MCF 10A (cell line): Measurements from ENCODE around the gene UBA1. TPM values are rescaled to one million over a fixed set of nuclear protein-coding genes. Genes with fewer than 3 reads are reported as not detected.

Source experiments
- BruUV-seq: library from RNA; stranded (reverse); fragments of 400-500 nt; replicated peaks from 2 replicates; lab custom pipeline; 2021; lab: Mats Ljungman, UMichigan
- CTCF ChIA-PET: fragments of 300-600 bp; sonication (Branson Sonifier 250); formaldehyde crosslinking; extraction: SDS; loops from one replicate; lab custom pipeline; 2021; ENCODE audit warnings: antibody characterized with exemption, inconsistent platforms; lab: Yijun Ruan, JAX
- POLR2A ChIA-PET: fragments of 300-600, 350-650 bp; sonication (Branson Sonifier 250); formaldehyde crosslinking; extraction: SDS; loops from one replicate; lab custom pipeline; 2020; ENCODE audit warnings: antibody characterized with exemption, inconsistent platforms; lab: Yijun Ruan, JAX
- DNase-seq: peaks from one replicate; pipeline ENCODE4 v3.0.0-alpha.2; 2018; ENCODE audit not compliant: unreplicated experiment
- H3K27ac Mint-ChIP-seq: one replicate; pipeline ENCODE4 v1.8.0; 2022; ENCODE audit warnings: mild to moderate bottlenecking, low read depth, mixed read lengths; ENCODE audit not compliant: unreplicated experiment
- H3K27me3 Mint-ChIP-seq: one replicate; pipeline ENCODE4 v1.8.0; 2022; ENCODE audit warnings: mixed read lengths; ENCODE audit not compliant: insufficient read depth, unreplicated experiment
- H3K36me3 Mint-ChIP-seq: one replicate; pipeline ENCODE4 v1.8.0; 2022; ENCODE audit warnings: mild to moderate bottlenecking, moderate library complexity, mixed read lengths; ENCODE audit not compliant: insufficient read depth, unreplicated experiment
- H3K4me1 Mint-ChIP-seq: one replicate; pipeline ENCODE4 v1.8.0; 2022; ENCODE audit warnings: mixed read lengths; ENCODE audit not compliant: insufficient read depth, unreplicated experiment
- H3K4me3 Mint-ChIP-seq: one replicate; pipeline ENCODE4 v1.8.0; 2022; ENCODE audit warnings: mild to moderate bottlenecking, moderate library complexity, mixed read lengths; ENCODE audit not compliant: unreplicated experiment
- H3K9me3 Mint-ChIP-seq: one replicate; pipeline ENCODE4 v1.8.0; 2022; ENCODE audit warnings: mixed read lengths; ENCODE audit not compliant: unreplicated experiment
- intact Hi-C: fragments of 100-400 bp; cut with micrococcal nuclease; formaldehyde crosslinking; loops from 2 replicates; pipeline ENCODE4 v1.14.1; 2022
- total RNA-seq: library from RNA; stranded (reverse); gene quantifications from 2 replicates; pipeline ENCODE4 v1.2.3, GENCODE V29; 2022
- TF ChIP-seq, protein P1 (sequence below): fragments of 200-600 bp; IDR thresholded peaks from one replicate; pipeline ENCODE4 v1.8.0; 2022; ENCODE audit warnings: antibody characterized with exemption, mild to moderate bottlenecking; ENCODE audit not compliant: unreplicated experiment

UBA1 gene
- total RNA-seq, 1 experiment from 2014 or later = 248 TPM

DNA sequence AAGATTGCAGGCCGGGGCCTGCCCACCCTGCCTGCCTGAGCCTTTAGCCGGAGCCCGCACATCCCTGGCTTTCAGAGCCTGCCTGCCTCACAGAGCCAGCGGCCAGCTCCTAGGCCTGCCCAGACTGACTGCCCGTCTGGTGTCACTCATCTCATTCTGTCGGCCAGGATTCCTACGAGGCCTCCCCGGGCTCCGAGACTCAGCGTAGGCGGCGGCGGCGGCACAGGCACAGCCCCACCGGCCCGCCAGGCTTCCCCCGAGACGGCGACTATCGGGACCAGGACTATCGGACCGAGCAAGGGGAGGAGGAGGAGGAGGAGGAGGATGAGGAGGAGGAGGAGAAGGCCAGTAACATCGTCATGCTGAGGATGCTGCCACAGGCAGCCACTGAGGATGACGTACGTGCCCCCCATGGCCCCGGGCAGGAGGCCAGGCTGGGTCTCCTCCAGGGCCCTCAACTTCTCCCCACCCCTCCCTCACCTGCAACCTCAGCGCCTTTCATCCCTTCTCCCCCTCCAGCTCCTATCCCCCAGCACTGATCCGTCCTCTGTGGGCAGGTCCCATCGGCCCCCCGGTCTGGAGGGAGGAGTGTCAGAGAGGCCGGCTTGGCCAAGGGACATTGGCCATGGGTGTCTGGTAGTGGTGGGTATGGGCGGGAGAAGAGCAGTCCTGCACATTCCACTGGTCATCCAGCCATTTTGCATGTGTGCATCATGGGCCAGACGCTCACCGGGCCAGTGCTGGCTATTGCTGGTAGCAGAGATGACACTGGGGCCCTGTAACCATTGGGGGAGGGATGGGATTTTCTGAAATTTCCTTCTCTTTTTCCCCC, 22.6 kb upstream of the UBA1 start:
- Mint-ChIP-seq H3K4me3 (no peak overlapping the region), H3K27me3 (peaks cover 87% of the 10 kb centered on the region), H3K4me1 (no peaks in the 10 kb centered on the region), H3K36me3 (peaks cover 46% of the 10 kb centered on the region), H3K27ac (no peak overlapping the region), H3K9me3 (no peaks in the 10 kb centered on the region)
- ChIA-PET CTCF (no interaction called here), POLR2A (no interaction called here)
- TF ChIP-seq, protein P1, sequence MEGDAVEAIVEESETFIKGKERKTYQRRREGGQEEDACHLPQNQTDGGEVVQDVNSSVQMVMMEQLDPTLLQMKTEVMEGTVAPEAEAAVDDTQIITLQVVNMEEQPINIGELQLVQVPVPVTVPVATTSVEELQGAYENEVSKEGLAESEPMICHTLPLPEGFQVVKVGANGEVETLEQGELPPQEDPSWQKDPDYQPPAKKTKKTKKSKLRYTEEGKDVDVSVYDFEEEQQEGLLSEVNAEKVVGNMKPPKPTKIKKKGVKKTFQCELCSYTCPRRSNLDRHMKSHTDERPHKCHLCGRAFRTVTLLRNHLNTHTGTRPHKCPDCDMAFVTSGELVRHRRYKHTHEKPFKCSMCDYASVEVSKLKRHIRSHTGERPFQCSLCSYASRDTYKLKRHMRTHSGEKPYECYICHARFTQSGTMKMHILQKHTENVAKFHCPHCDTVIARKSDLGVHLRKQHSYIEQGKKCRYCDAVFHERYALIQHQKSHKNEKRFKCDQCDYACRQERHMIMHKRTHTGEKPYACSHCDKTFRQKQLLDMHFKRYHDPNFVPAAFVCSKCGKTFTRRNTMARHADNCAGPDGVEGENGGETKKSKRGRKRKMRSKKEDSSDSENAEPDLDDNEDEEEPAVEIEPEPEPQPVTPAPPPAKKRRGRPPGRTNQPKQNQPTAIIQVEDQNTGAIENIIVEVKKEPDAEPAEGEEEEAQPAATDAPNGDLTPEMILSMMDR = no peak
- DNase-seq = no peak
- BruUV-seq = no TSS peak
- intact Hi-C loops = no loop called here

DNA sequence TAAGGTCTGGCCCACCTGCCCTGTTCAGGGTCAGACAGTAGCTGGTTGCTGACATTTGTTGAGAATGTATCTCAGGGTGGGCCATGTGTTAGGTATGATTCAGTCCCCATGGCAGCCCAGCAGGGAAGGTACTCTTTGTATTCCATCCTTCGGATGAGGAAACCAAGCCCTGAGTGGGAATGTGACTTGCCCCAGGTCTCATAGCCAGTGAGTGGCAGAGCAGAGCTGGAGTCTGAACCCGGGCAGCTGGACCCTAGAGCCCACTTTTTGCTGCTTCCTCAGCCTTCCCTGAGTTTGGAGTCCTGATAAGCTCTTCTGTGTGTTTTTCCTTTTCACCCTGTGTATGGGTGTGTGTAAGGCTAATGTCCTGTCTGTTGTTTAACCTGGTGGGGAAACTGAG, 21.6 kb upstream of the UBA1 start:
- BruUV-seq = no TSS peak
- no peaks in the 10 kb centered on the region for H3K4me1 Mint-ChIP-seq
- ChIA-PET POLR2A (no interaction called here), CTCF (interaction anchor here (0.6 kb wide), 1 partner anchor 10 kb away, joined by 3 read pairs; no protein-coding TSS in a partner anchor)
- TF ChIP-seq, protein P1 = no peak
- DNase-seq = no peak
- H3K4me3 Mint-ChIP-seq = no peak overlapping the region
- H3K36me3 Mint-ChIP-seq = peaks cover 46% of the 10 kb centered on the region
- intact Hi-C loops = no loop called here
- H3K9me3 Mint-ChIP-seq = no peaks in the 10 kb centered on the region
- peaks cover 97% of the 10 kb centered on the region for H3K27me3 Mint-ChIP-seq
- H3K27ac Mint-ChIP-seq = no peak overlapping the region

DNA sequence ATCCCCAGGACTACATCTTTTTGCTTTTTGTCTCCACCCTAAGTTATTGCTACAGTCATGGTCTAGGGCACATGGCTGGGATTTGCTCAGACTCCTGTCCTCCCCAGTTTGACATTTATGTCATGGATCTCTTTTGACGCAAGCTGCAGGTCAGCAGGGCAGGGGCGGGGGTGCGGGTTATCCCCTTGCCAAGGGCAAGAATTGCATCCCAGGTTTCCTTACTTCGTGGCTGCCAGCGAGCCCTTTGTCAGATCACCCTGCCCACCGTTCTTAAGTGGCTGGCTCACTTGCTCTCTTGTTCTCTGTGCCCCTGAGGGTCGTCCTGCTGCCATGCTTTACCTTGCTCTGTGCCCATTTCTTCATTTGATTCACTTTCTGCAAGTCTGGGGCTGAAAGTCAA, 21.1 kb upstream of the UBA1 start:
- Mint-ChIP-seq H3K27me3 (peaks cover 98% of the 10 kb centered on the region), H3K27ac (no peak overlapping the region), H3K4me1 (no peaks in the 10 kb centered on the region), H3K9me3 (no peaks in the 10 kb centered on the region), H3K36me3 (peaks cover 51% of the 10 kb centered on the region), H3K4me3 (no peak overlapping the region)
- TF ChIP-seq, protein P1 = no peak
- ChIA-PET POLR2A (no interaction called here), CTCF (interaction anchor here (0.6 kb wide), 1 partner anchor 727 kb away, joined by 4 read pairs; no protein-coding TSS in a partner anchor)
- intact Hi-C loops = no loop called here
- no TSS peak for BruUV-seq
- DNase-seq = no peak

DNA sequence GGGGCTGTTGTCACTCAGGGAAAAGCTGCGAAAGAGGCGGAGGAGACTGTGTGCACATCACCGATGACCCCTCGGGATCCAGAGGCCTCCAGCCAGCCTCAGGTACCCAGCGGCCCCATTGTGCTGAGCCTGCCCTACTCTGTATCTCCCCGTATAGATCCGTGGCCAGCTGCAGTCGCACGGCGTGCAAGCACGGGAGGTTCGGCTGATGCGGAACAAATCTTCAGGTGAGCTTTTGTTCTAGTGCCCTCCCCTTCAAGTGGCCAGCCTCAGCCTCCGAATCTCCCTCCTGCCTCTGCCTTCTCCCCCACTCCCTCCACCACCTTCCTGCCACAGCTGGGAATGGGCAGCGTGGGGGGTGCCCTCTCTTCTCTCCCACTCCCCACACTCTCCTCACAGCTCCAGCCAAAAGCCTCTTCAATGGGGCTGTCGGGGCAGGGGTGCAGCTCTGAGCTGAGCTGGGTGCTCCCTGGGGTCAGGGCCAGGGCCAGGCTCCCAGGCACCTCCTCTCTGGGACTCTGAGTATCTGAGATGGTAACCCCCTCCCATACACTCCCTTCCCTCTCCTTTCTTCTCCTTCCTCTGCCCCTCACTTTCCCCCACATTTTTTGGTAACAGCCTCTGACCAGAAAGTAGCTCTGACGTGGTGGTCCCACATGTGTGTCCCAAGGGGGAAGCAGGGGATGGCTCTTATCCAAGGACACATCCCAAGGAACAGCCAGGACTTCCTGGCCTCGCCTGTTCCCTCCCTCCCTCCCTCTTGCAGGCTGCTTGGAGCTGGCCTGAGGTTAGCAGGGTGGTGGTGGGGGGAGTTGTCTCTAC, 20.4 kb upstream of the UBA1 start:
- BruUV-seq = no TSS peak
- peaks cover 6% of the 10 kb centered on the region for H3K4me1 Mint-ChIP-seq
- POLR2A ChIA-PET = no interaction called here
- peaks cover 98% of the 10 kb centered on the region for H3K27me3 Mint-ChIP-seq
- intact Hi-C loops = no loop called here
- no peak overlapping the region for H3K27ac Mint-ChIP-seq
- DNase-seq = no peak
- no peak overlapping the region for H3K4me3 Mint-ChIP-seq
- H3K36me3 Mint-ChIP-seq = peaks cover 57% of the 10 kb centered on the region
- TF ChIP-seq, protein P1 = no peak
- CTCF ChIA-PET = interaction anchor here (0.6 kb wide), 1 partner anchor 726 kb away, joined by 4 read pairs; no protein-coding TSS in a partner anchor
- no peaks in the 10 kb centered on the region for H3K9me3 Mint-ChIP-seq
